DND-41 (cell line): ENCODE results near the gene GGT1.

Experiments
- ATAC-seq: fragments of 200-7000 bp; cut with Tn5 transposase; 3 replicates; pipeline ENCODE4 v1.9.1; 2021; ENCODE audit warnings: low read depth; ENCODE audit not compliant: insufficient read depth
- DNase-seq: peaks from one replicate; pipeline ENCODE4 v3.0.0-alpha.2; 2020
- H2AFZ ChIP-seq: 2 replicates; pipeline ENCODE4 v1.6.0; 2012; ENCODE audit warnings: low read depth, low read length
- H3K27ac ChIP-seq: 2 replicates; pipeline ENCODE4 v1.5.1; 2012; ENCODE audit warnings: low read length, inconsistent platforms
- H3K27me3 ChIP-seq: fragments of 200-600 bp; sonication (generic); 2 replicates; pipeline ENCODE4 v1.6.0; 2012; ENCODE audit warnings: low read length, mild to moderate bottlenecking, inconsistent platforms; ENCODE audit not compliant: insufficient read depth, poor library complexity
- H3K36me3 ChIP-seq: 2 replicates; pipeline ENCODE4 v1.5.1; 2012; ENCODE audit warnings: low read length, inconsistent platforms; ENCODE audit not compliant: insufficient read depth
- H3K4me1 ChIP-seq: 2 replicates; pipeline ENCODE4 v1.5.1; 2012; ENCODE audit warnings: mild to moderate bottlenecking, low read length; ENCODE audit not compliant: insufficient read depth
- H3K4me2 ChIP-seq: 2 replicates; pipeline ENCODE4 v1.6.0; 2012; ENCODE audit warnings: mild to moderate bottlenecking, moderate library complexity, low read length, inconsistent platforms; ENCODE audit not compliant: insufficient read depth
- H3K4me3 ChIP-seq, 2 experiments: fragments of 200-600 bp in 1 of 2; shearing (Covaris generic) in 1 of 2; 2 replicates each; pipeline ENCODE4 v1.5.1; 2012 to 2016; ENCODE audit warnings: inconsistent platforms in 2 of 2, low read length in 2 of 2, mild to moderate bottlenecking in 2 of 2, low read depth in 1 of 2, moderate library complexity in 1 of 2
- H3K79me2 ChIP-seq: 2 replicates; pipeline ENCODE4 v1.6.0; 2012; ENCODE audit warnings: low read length, inconsistent platforms; ENCODE audit not compliant: insufficient read depth
- H3K9ac ChIP-seq: 2 replicates; pipeline ENCODE4 v1.6.0; 2012; ENCODE audit warnings: low read depth, mild to moderate bottlenecking, inconsistent platforms, low read length, moderate library complexity
- H3K9me3 ChIP-seq: 2 replicates; pipeline ENCODE4 v1.5.1; 2012; ENCODE audit warnings: low read length, moderate library complexity, mild to moderate bottlenecking, inconsistent platforms; ENCODE audit not compliant: insufficient read depth, severe bottlenecking
- H4K20me1 ChIP-seq: 2 replicates; pipeline ENCODE4 v1.6.0; 2012; ENCODE audit warnings: low read length; ENCODE audit not compliant: insufficient read depth
- CTCF ChIP-seq: IDR thresholded peaks from 2 replicates; pipeline ENCODE4 v1.5.1; 2012; ENCODE audit warnings: borderline replicate concordance, low read length, moderate library complexity, mild to moderate bottlenecking; ENCODE audit not compliant: poor library complexity, severe bottlenecking; ENCODE audit errors: extremely low read depth
- EZH2 ChIP-seq: IDR thresholded peaks from 3 replicates; pipeline ENCODE4 v1.6.1; 2012; ENCODE audit warnings: borderline replicate concordance, low read depth, mild to moderate bottlenecking, moderate library complexity, low read length, inconsistent platforms; ENCODE audit not compliant: severe bottlenecking

The GGT1 gene

GRCh38 chr22:24582056-24582814 is 20.8 kb upstream of the GGT1 start:
- no peak for DNase-seq
- Histone ChIP-seq H2AFZ (no peak overlapping the region), H3K36me3 (no peaks in the 10 kb centered on the region), H3K9ac (no peak overlapping the region), H3K9me3 (no peaks in the 10 kb centered on the region), H3K79me2 (no peaks in the 10 kb centered on the region), H3K27me3 (no peaks in the 10 kb centered on the region), H3K4me3 (no peak overlapping the region), H4K20me1 (no peaks in the 10 kb centered on the region), H3K4me2 (no peak overlapping the region), H3K4me1 (no peaks in the 10 kb centered on the region), H3K27ac (no peak overlapping the region)
- ATAC-seq, result no peak
- no peak for TF ChIP-seq CTCF
- no peak for TF ChIP-seq EZH2

GRCh38 chr22:24583221-24584165 is 19.5 kb upstream of the GGT1 start:
- Histone ChIP-seq H4K20me1 (no peaks in the 10 kb centered on the region), H3K36me3 (no peaks in the 10 kb centered on the region), H3K4me3 (no peak overlapping the region), H3K4me2 (no peak overlapping the region), H3K79me2 (no peaks in the 10 kb centered on the region), H3K4me1 (no peaks in the 10 kb centered on the region), H3K9ac (no peak overlapping the region), H3K27me3 (no peaks in the 10 kb centered on the region), H3K9me3 (no peaks in the 10 kb centered on the region), H3K27ac (no peak overlapping the region), H2AFZ (no peak overlapping the region)
- ATAC-seq (0 out of 3 replicates have a peak, but pooled peaks have one; percentile 33), DNase-seq (no peak)
- no peak for TF ChIP-seq CTCF
- TF ChIP-seq EZH2, result no peak

GRCh38 chr22:24584166-24584790 is 18.7 kb upstream of the GGT1 start:
- no peak overlapping the region for H3K4me2 ChIP-seq
- no peaks in the 10 kb centered on the region for H3K9me3 ChIP-seq
- DNase-seq (no peak), ATAC-seq (no peak)
- H2AFZ ChIP-seq, result no peak overlapping the region
- no peak overlapping the region for H3K9ac ChIP-seq
- H3K4me1 ChIP-seq, result no peaks in the 10 kb centered on the region
- no peaks in the 10 kb centered on the region for H3K36me3 ChIP-seq
- no peak overlapping the region for H3K27ac ChIP-seq
- no peaks in the 10 kb centered on the region for H3K27me3 ChIP-seq
- TF ChIP-seq CTCF (no peak), EZH2 (no peak)
- H3K79me2 ChIP-seq, result no peaks in the 10 kb centered on the region
- no peak overlapping the region for H3K4me3 ChIP-seq
- H4K20me1 ChIP-seq, result no peaks in the 10 kb centered on the region
